Glomerular endothelial cell (primary cell): ENCODE measurements around the gene FOXL1. TPM values are rescaled to one million over a fixed set of nuclear protein-coding genes. Genes with fewer than 3 reads are reported as not detected.

Source experiments
- DNase-seq: peaks from one replicate; pipeline ENCODE4 v3.0.0-alpha.2; 2011; ENCODE audit warnings: low read depth, low spot score; ENCODE audit errors: extremely low read depth
- total RNA-seq: library from RNA; depleted of rRNA; stranded (reverse); fragments of >200 nt; gene quantifications from 2 replicates; pipeline ENCODE4 v1.2.3, GENCODE V29; 2015

The FOXL1 gene
- total RNA-seq, 1 donor from 2014 or later: 10.3 TPM

- DNase-seq: no peak
Measured at GRCh38 chr16:86598607-86599565, 20.5 kb downstream of the FOXL1 start.

DNA sequence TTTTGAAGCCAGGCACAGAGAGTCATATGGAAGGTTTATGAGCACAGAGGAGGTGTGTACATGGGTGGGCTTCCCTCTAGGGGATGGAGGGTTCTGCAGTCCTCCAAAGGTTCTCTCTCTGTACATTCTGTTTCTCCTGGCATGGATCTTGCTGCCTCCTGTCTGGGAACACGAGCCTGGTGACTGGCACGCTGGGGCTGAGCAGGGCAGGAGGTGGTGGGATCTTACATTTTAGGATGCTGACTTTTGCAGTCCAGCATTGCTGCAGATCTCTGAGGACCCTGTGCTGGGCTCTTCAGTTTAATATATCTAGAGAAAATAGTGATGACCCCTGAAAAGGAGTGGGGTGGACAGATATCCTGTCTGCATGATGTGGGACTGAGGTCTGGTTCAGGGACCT, 23.0 kb downstream of the FOXL1 start:
- no peak for DNase-seq

- no peak for DNase-seq
Measured at GRCh38 chr16:86602521-86602920, 24.2 kb downstream of the FOXL1 start.

- no peak for DNase-seq
Measured at GRCh38 chr16:86604436-86605193, 26.3 kb downstream of the FOXL1 start.

- DNase-seq: no peak
Measured at GRCh38 chr16:86605950-86606349, 27.6 kb downstream of the FOXL1 start.

GRCh38 chr16:86608301-86608747, 30.0 kb downstream of the FOXL1 start:
- DNase-seq: no peak

GRCh38 chr16:86609115-86609514, 30.8 kb downstream of the FOXL1 start:
- no peak for DNase-seq

DNA sequence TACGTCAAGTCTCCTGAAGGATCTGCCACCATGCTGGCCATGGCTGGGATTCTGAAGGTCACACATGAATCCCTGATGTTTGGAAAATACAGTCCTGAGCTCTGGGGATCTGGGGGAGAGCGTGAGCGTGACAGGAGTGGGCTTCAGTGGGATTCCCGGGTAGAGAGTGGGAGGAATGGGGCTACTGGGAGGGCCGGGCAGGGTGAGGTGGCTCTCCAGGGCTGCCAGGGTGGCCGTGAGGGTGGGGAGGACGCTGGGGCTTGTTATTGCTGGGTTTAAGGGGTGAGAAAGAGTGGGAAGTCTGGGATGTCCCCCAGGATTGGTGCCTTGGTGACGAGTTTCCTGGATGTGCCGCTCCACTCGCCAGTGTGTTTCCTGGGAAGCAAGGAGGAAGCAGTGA, 31.3 kb downstream of the FOXL1 start:
- DNase-seq: no peak

DNA sequence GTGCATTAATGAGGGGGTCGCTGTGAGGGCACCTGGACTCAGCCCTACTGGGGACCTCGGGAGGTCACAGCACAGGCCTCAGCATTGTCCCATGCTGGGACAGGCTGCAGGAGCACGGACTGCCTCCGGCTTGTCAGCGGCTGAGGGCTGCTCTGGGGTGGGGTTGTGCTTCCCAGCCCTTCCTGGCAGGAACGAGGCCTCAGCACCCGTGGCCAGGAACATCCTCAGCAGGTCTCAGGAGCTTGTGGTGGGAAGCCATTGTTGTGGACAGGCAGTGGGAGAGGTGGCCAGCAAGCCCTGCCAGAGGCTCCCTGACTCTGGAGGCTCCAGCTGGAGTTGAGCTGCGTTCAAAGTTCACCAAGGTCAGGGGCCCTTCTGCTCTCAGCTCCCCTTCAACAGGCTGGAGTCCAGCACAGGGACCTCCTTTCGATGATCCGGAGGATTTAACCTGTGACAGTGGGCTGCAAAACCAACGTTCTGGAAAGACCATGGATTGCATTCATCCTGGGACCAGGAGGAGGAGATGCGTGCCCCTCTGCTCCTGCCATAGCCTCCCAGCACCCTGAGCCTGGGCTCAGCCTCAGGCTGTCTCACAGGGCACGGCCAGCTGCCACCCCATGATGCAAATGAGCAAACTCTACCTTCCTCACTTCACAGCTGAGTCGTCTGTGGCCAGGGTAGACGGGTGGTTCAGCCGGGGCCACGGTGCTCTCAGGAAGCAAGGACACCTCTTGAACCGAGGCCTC, 32.6 kb downstream of the FOXL1 start:
- no peak for DNase-seq

- no peak for DNase-seq
Measured at GRCh38 chr16:86611525-86611855, 33.1 kb downstream of the FOXL1 start.

- no peak for DNase-seq
Measured at GRCh38 chr16:86611941-86612340, 33.6 kb downstream of the FOXL1 start.

DNA sequence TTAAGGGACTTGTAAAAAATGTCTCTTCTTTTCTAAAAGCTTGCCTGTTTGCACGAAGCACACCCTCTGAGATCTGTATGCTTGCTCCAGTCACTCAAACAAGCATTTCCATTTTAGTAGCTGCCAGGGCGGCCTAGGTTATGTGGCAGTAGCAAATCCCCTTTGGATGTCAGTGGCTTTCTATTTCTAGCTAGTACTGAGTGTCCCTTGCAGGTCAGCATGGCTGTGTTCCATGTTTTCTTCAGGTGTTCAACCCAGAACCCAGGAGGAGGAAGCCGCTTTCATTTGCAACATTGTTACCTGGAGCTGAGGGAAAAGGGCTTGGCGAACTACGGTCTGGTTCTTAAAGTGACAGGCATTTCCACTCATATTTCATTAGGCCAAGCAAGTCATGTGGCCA, 36.4 kb downstream of the FOXL1 start:
- DNase-seq: no peak

GRCh38 chr16:86616906-86617305, 38.6 kb downstream of the FOXL1 start:
- no peak for DNase-seq

GRCh38 chr16:86618431-86619238, 40.3 kb downstream of the FOXL1 start:
- no peak for DNase-seq

GRCh38 chr16:86619239-86619794, 41.0 kb downstream of the FOXL1 start:
- no peak for DNase-seq

- DNase-seq: no peak
Measured at GRCh38 chr16:86620184-86620583, 41.8 kb downstream of the FOXL1 start.

GRCh38 chr16:86621966-86622365, 43.6 kb downstream of the FOXL1 start:
- DNase-seq: no peak

- DNase-seq: no peak
Measured at GRCh38 chr16:86622700-86623615, 44.6 kb downstream of the FOXL1 start.

GRCh38 chr16:86625029-86625428, 46.7 kb downstream of the FOXL1 start:
- DNase-seq: no peak
